Keratinocyte (primary cell): ENCODE measurements around the gene PDCD4.

Experiments
- EZH2 ChIP-seq: IDR thresholded peaks from one replicate; pipeline ENCODE4 v1.6.1; 2012; ENCODE audit warnings: inconsistent platforms, mild to moderate bottlenecking, low read length, moderate library complexity
- TF ChIP-seq, protein P1 (sequence below), 3 experiments: IDR thresholded peaks in 1 of 3; conservative IDR thresholded peaks in 1 of 3; optimal IDR thresholded peaks in 1 of 3; 2 replicates in 2 of 3; 3 replicates in 1 of 3; pipeline versions ENCODE3 to v1.5.1; 2011; ENCODE audit warnings: low read length in 3 of 3, mild to moderate bottlenecking in 3 of 3, moderate library complexity in 2 of 3, control low read depth in 1 of 3, inconsistent platforms in 1 of 3; ENCODE audit not compliant: insufficient read depth in 2 of 3; ENCODE audit errors: extremely low read depth in 1 of 3

- TF ChIP-seq, protein P1, sequence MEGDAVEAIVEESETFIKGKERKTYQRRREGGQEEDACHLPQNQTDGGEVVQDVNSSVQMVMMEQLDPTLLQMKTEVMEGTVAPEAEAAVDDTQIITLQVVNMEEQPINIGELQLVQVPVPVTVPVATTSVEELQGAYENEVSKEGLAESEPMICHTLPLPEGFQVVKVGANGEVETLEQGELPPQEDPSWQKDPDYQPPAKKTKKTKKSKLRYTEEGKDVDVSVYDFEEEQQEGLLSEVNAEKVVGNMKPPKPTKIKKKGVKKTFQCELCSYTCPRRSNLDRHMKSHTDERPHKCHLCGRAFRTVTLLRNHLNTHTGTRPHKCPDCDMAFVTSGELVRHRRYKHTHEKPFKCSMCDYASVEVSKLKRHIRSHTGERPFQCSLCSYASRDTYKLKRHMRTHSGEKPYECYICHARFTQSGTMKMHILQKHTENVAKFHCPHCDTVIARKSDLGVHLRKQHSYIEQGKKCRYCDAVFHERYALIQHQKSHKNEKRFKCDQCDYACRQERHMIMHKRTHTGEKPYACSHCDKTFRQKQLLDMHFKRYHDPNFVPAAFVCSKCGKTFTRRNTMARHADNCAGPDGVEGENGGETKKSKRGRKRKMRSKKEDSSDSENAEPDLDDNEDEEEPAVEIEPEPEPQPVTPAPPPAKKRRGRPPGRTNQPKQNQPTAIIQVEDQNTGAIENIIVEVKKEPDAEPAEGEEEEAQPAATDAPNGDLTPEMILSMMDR (optimal IDR thresholded peaks at IDR 0.05 in 1 of 3, IDR thresholded peaks at IDR 0.05 in 1 of 3, conservative IDR thresholded peaks at IDR 0.05 in 1 of 3; ENCODE audit: extremely low read depth in 1 of 3, insufficient read depth in 2 of 3, low read length in 3 of 3) = no peak
- no peak for TF ChIP-seq EZH2
These were observed 43.2 kb upstream of the PDCD4 start for GRCh38 chr10:110828525-110828924.
